NT2/D1 (cell line): ENCODE data around the gene LCP2.

Experiments
- SUZ12 ChIP-seq: IDR thresholded peaks from 2 replicates; pipeline ENCODE4 v1.6.1; 2011; ENCODE audit not compliant: insufficient read length, insufficient read depth; ENCODE audit errors: extremely low read depth
- YY1 ChIP-seq: IDR thresholded peaks from 2 replicates; pipeline ENCODE4 v1.6.1; 2011; ENCODE audit not compliant: insufficient read length, insufficient read depth
- ZNF274 ChIP-seq: IDR thresholded peaks from 2 replicates; pipeline ENCODE4 v1.6.1; 2011; ENCODE audit warnings: mild to moderate bottlenecking, low read depth, low read length

DNA sequence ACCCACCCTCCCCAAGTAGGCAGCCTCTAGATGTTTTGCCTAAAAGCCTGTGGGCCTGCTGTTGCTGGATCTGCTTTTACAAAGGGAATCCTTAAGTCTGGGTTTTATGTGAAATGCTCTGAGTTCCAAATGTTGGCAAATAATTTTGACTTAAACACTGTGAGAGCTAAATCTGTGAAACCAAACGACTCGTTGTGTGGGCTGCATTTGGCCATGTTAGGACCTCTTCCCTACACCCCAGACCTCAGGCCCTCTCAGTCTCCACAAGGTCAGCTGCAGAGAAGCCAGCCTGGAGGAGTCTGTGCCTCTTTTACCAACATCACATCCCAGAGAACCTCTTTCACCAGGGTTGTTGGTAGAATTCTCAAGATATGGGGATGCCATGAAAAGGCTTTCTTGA, 9.4 kb downstream of the LCP2 start:
- no peak for TF ChIP-seq SUZ12
- TF ChIP-seq YY1: no peak
- no peak for TF ChIP-seq ZNF274
